GM12878 (cell line): ENCODE measurements around the gene ADRA2C. TPM values are rescaled to one million over a fixed set of nuclear protein-coding genes. Genes with fewer than 3 reads are reported as not detected.

Source experiments
- ATAC-seq: fragments of 200-7000 bp; cut with Tn5 transposase; 3 replicates; pipeline ENCODE4 v1.9.1; 2020; ENCODE audit warnings: mild to moderate bottlenecking, moderate library complexity
- BruUV-seq: library from RNA; stranded (reverse); fragments of 400-500 nt; replicated peaks from 2 replicates; lab custom pipeline; 2021; lab: Mats Ljungman, UMichigan
- CTCF ChIA-PET: fragments of 300-600 bp; sonication (Branson Sonifier 250); formaldehyde crosslinking; extraction: SDS; loops from one replicate; lab custom pipeline; 2021; ENCODE audit warnings: inconsistent platforms; lab: Yijun Ruan, JAX
- POLR2A ChIA-PET: fragments of 350-600 bp; formaldehyde crosslinking; extraction: SDS; loops from one replicate; lab custom pipeline; 2021; ENCODE audit warnings: inconsistent platforms; lab: Charles Lee
- RAD21 ChIA-PET: fragments of 300-600 bp; sonication (Branson Sonifier 250); formaldehyde crosslinking; loops from one replicate; lab custom pipeline; 2023; ENCODE audit warnings: antibody characterized with exemption; ENCODE audit not compliant: unreplicated experiment; lab: Charles Lee
- SMC1A ChIA-PET: fragments of 300-600 bp; sonication (Branson Sonifier 250); formaldehyde crosslinking; loops from one replicate; lab custom pipeline; 2023; ENCODE audit not compliant: unreplicated experiment, uncharacterized antibody; lab: Charles Lee
- DNase-seq: peaks from one replicate; pipeline ENCODE4 v3.0.0-alpha.2; 2011; ENCODE audit warnings: low read depth, low spot score
- FAIRE-seq: peaks from 3 replicates; lab custom pipeline; 2011; peaks lifted over from hg19 to GRCh38; lab: Jason Lieb, UNC
- H2AFZ ChIP-seq: 2 replicates; pipeline ENCODE4 v1.6.0; 2011; ENCODE audit warnings: low read depth, low read length, control low read depth; ENCODE audit not compliant: control insufficient read depth
- H3K27ac ChIP-seq: 2 replicates; pipeline ENCODE4 v1.5.1; 2011; ENCODE audit warnings: control low read depth; ENCODE audit not compliant: control insufficient read depth, insufficient read depth
- H3K27me3 ChIP-seq, 2 experiments: replicated peaks in 1 of 2; 2 replicates each; pipeline versions ENCODE4 v1.6.0 to v1.6.1; 2011; ENCODE audit warnings: low read length in 1 of 2; ENCODE audit not compliant: control insufficient read depth in 2 of 2, insufficient read depth in 2 of 2
- H3K36me3 ChIP-seq, 2 experiments: 2 replicates each; pipeline ENCODE4 v1.5.1; 2011; ENCODE audit warnings: low read length in 1 of 2; ENCODE audit not compliant: control insufficient read depth in 2 of 2, insufficient read depth in 2 of 2
- H3K4me1 ChIP-seq: 2 replicates; pipeline ENCODE4 v1.6.1; 2011; ENCODE audit warnings: mild to moderate bottlenecking, low read length, moderate library complexity, mixed read lengths; ENCODE audit not compliant: control insufficient read depth, insufficient read depth
- H3K4me2 ChIP-seq: 2 replicates; pipeline ENCODE4 v1.6.0; 2011; ENCODE audit warnings: control low read depth; ENCODE audit not compliant: control insufficient read depth, insufficient read depth
- H3K4me3 ChIP-seq: fragments of 200-600 bp; sonication (generic); 2 replicates; pipeline ENCODE4 v1.5.1; 2016
- H3K79me2 ChIP-seq: 2 replicates; pipeline ENCODE4 v1.6.0; 2011; ENCODE audit warnings: low read length; ENCODE audit not compliant: control insufficient read depth, insufficient read depth
- H3K9ac ChIP-seq: 2 replicates; pipeline ENCODE4 v1.8.0; 2011; ENCODE audit warnings: low read length, control low read depth, mixed read lengths; ENCODE audit not compliant: control insufficient read depth, insufficient read depth
- H3K9me3 ChIP-seq: replicated peaks from 3 replicates; pipeline ENCODE4 v1.5.1; 2011; ENCODE audit warnings: mild to moderate bottlenecking, low read length; ENCODE audit not compliant: control insufficient read depth, insufficient read depth
- H4K20me1 ChIP-seq: 2 replicates; pipeline ENCODE4 v1.6.0; 2011; ENCODE audit not compliant: control insufficient read depth, insufficient read depth
- BMI1 ChIP-seq: fragments of 450-650 bp; IDR thresholded peaks from 2 replicates; pipeline ENCODE4 v1.6.1; 2016; ENCODE audit warnings: mild to moderate bottlenecking, moderate library complexity, borderline replicate concordance
- GATAD2B ChIP-seq: fragments of 450-650 bp; conservative IDR thresholded peaks from 2 replicates; pipeline ENCODE4 v1.6.1; 2017; ENCODE audit warnings: low read depth, mild to moderate bottlenecking, moderate library complexity
- NFYA ChIP-seq: IDR thresholded peaks from 2 replicates; pipeline ENCODE4 v1.6.1; 2011; ENCODE audit warnings: low read depth, mild to moderate bottlenecking, low read length, improper control_type of control experiment, borderline replicate concordance
- RAD21 ChIP-seq: IDR thresholded peaks from 2 replicates; pipeline ENCODE4 v1.6.1; 2011; ENCODE audit warnings: mild to moderate bottlenecking, low read depth, low read length, moderate library complexity; ENCODE audit not compliant: insufficient read depth
- RBBP5 ChIP-seq: fragments of 200-600 bp; sonication (generic); conservative IDR thresholded peaks from 2 replicates; pipeline ENCODE4 v1.6.1; 2016
- RCOR1 ChIP-seq: conservative IDR thresholded peaks from 2 replicates; pipeline ENCODE4 v1.6.1; 2012; ENCODE audit warnings: low read depth, low read length, improper control_type of control experiment
- SMAD5 ChIP-seq: IDR thresholded peaks from 2 replicates; pipeline ENCODE4 v1.6.1; 2016; ENCODE audit warnings: antibody characterized with exemption, low read depth
- YY1 ChIP-seq: IDR thresholded peaks from 2 replicates; pipeline ENCODE4 v1.6.1; 2011; ENCODE audit warnings: low read depth, mild to moderate bottlenecking, low read length
- WGBS: methylation state at CpG from one replicate; pipeline ENCODE4 v1.1.6; 2016; ENCODE audit warnings: low lambda C conversion rate; ENCODE audit not compliant: insufficient replicate concordance, insufficient coverage; ENCODE audit errors: missing lambda C conversion rate; 5-methylcytosine and 5-hydroxymethylcytosine counted together
- in situ Hi-C: fragments of 300-500 bp; cut with MboI; formaldehyde crosslinking; loops from 9 replicates; pipeline ENCODE4 v1.14.3; 2018; ENCODE audit warnings: mixed read lengths
- intact Hi-C: fragments of 100-400 bp; cut with micrococcal nuclease; formaldehyde crosslinking; loops from one replicate; pipeline ENCODE4 v1.14.2; 2022; ENCODE audit not compliant: unreplicated experiment
- polyA plus RNA-seq, 11 experiments: library from polyadenylated mRNA; depleted of rRNA in 4 of 11; unstranded in 6 of 11; stranded (reverse) in 5 of 11; fragments of >200 nt; fragmentation: Nextera tagmentation in 4 of 11; fragmentation: Illumina TruSeq in 1 of 11; extraction: Ambion mirVana in 4 of 11; extraction: Trizol in 1 of 11; gene quantifications; 1 replicate in 1 of 11; 2 replicates in 10 of 11; pipeline versions ENCODE4 v1.2.1 to v1.2.3, GENCODE V29; 2011 to 2016; ENCODE audit warnings: inconsistent platforms in 2 of 11, missing spikeins in 2 of 11, low read depth in 1 of 11
- total RNA-seq, 4 experiments: library from RNA; depleted of rRNA in 3 of 4; stranded (reverse); fragments of >200 nt in 3 of 4; fragmentation: Illumina TruSeq in 1 of 4; extraction: Trizol in 1 of 4; gene quantifications; 2 replicates each; pipeline versions ENCODE4 v1.2.1 to v1.2.3, GENCODE V29; 2013 to 2021
- TF ChIP-seq, protein P1 (sequence below): fragments of 450-650 bp; IDR thresholded peaks from 2 replicates; pipeline ENCODE4 v1.6.1; 2014; ENCODE audit warnings: mild to moderate bottlenecking
- TF ChIP-seq, protein P2 (sequence below): fragments of 450-650 bp; IDR thresholded peaks from 2 replicates; pipeline ENCODE4 v1.6.1; 2017; ENCODE audit warnings: mild to moderate bottlenecking, low read depth, inconsistent platforms; ENCODE audit not compliant: poor library complexity, severe bottlenecking
- TF ChIP-seq, protein P3 (sequence below), 3 experiments: IDR thresholded peaks in 2 of 3; conservative IDR thresholded peaks in 1 of 3; 2 replicates each; pipeline ENCODE4 v1.5.1; 2011; ENCODE audit warnings: low read depth in 3 of 3, low read length in 3 of 3, mild to moderate bottlenecking in 3 of 3, control low read depth in 2 of 3, moderate library complexity in 2 of 3, inconsistent platforms in 1 of 3, mixed read lengths in 1 of 3; ENCODE audit not compliant: control insufficient read depth in 2 of 3, insufficient read depth in 1 of 3; ENCODE audit errors: extremely low read depth in 1 of 3

Gene ADRA2C
- total and polyA plus RNA-seq, 10 of the 15 experiments (the other 5 are each of a cell fraction or from before 2014, with no cell fraction given), result 0.15 TPM; not detected in 9

DNA sequence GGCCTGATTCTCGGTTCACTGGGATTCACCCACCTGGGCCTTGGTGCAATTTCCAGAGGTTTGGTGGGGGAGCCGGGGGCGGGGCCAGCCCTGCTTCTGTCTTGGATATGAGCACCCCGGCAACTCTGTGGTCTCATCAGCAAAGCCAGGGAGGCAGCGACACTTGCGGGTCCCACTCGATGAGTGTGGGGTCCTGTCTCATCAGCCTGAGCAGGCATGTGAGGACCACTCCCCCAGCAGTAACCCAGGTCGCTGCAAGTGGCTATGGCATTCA is 19.0 kb downstream of the ADRA2C start:
- intact Hi-C loops, result no loop called here
- H3K4me2 ChIP-seq, result no peak overlapping the region
- H3K4me1 ChIP-seq, result no peaks in the 10 kb centered on the region
- RAD21 ChIA-PET, result no interaction called here
- no peak overlapping the region for H3K9ac ChIP-seq
- no peaks in the 10 kb centered on the region for H3K9me3 ChIP-seq
- no TSS peak for BruUV-seq
- H4K20me1 ChIP-seq, result no peaks in the 10 kb centered on the region
- POLR2A ChIA-PET, result no interaction called here
- 33% methylated on average over 8 of the region's 8 CpGs for WGBS
- no peak overlapping the region for H3K27ac ChIP-seq
- no peaks in the 10 kb centered on the region for H3K36me3 ChIP-seq
- no peak for DNase-seq
- TF ChIP-seq BMI1 (no peak), GATAD2B (no peak), YY1 (no peak), SMAD5 (no peak), RCOR1 (no peak), NFYA (no peak), RAD21 (no peak), RBBP5 (no peak)
- TF ChIP-seq, protein P1, sequence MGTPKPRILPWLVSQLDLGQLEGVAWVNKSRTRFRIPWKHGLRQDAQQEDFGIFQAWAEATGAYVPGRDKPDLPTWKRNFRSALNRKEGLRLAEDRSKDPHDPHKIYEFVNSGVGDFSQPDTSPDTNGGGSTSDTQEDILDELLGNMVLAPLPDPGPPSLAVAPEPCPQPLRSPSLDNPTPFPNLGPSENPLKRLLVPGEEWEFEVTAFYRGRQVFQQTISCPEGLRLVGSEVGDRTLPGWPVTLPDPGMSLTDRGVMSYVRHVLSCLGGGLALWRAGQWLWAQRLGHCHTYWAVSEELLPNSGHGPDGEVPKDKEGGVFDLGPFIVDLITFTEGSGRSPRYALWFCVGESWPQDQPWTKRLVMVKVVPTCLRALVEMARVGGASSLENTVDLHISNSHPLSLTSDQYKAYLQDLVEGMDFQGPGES, result no peak
- TF ChIP-seq, protein P2, sequence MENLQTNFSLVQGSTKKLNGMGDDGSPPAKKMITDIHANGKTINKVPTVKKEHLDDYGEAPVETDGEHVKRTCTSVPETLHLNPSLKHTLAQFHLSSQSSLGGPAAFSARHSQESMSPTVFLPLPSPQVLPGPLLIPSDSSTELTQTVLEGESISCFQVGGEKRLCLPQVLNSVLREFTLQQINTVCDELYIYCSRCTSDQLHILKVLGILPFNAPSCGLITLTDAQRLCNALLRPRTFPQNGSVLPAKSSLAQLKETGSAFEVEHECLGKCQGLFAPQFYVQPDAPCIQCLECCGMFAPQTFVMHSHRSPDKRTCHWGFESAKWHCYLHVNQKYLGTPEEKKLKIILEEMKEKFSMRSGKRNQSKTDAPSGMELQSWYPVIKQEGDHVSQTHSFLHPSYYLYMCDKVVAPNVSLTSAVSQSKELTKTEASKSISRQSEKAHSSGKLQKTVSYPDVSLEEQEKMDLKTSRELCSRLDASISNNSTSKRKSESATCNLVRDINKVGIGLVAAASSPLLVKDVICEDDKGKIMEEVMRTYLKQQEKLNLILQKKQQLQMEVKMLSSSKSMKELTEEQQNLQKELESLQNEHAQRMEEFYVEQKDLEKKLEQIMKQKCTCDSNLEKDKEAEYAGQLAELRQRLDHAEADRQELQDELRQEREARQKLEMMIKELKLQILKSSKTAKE, result no peak
- TF ChIP-seq, protein P3, sequence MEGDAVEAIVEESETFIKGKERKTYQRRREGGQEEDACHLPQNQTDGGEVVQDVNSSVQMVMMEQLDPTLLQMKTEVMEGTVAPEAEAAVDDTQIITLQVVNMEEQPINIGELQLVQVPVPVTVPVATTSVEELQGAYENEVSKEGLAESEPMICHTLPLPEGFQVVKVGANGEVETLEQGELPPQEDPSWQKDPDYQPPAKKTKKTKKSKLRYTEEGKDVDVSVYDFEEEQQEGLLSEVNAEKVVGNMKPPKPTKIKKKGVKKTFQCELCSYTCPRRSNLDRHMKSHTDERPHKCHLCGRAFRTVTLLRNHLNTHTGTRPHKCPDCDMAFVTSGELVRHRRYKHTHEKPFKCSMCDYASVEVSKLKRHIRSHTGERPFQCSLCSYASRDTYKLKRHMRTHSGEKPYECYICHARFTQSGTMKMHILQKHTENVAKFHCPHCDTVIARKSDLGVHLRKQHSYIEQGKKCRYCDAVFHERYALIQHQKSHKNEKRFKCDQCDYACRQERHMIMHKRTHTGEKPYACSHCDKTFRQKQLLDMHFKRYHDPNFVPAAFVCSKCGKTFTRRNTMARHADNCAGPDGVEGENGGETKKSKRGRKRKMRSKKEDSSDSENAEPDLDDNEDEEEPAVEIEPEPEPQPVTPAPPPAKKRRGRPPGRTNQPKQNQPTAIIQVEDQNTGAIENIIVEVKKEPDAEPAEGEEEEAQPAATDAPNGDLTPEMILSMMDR (IDR thresholded peaks at IDR 0.05 in 2 of 3, conservative IDR thresholded peaks at IDR 0.05 in 1 of 3; ENCODE audit: control insufficient read depth in 2 of 3, extremely low read depth in 1 of 3, insufficient read depth in 1 of 3, low read depth in 3 of 3, low read length in 3 of 3), result no peak
- TF ChIP-seq, all 136 proteins: peak for 0
- H3K79me2 ChIP-seq, result no peaks in the 10 kb centered on the region
- ATAC-seq (no peak), FAIRE-seq (no peak)
- in situ Hi-C loops, result no loop called here
- no peak overlapping the region for H2AFZ ChIP-seq
- H3K4me3 ChIP-seq, result no peak overlapping the region
- H3K27me3 ChIP-seq, result no peaks in the 10 kb centered on the region
- CTCF ChIA-PET, result no interaction called here
- SMC1A ChIA-PET, result no interaction called here
